ENCODE measurements around the gene BRAT1. TPM values are rescaled to one million over a fixed set of nuclear protein-coding genes. Genes with fewer than 3 reads are reported as not detected.

BRAT1 gene
- total RNA-seq, 1 experiment from 2014 or later = 50.0 TPM

GRCh38 chr7:2566348-2566889 is 11.1 kb upstream of the BRAT1 start:
- Mint-ChIP-seq H3K36me3 (no peaks in the 10 kb centered on the region), H3K4me1 (peaks cover 9% of the 10 kb centered on the region), H3K27ac (peak overlapping the region; percentile 53; the same call in 1 of the 2 replicates), H3K27me3 (ENCODE audit: low read depth) (no peaks in the 10 kb centered on the region), H3K4me3 (no peak overlapping the region), H3K9me3 (no peaks in the 10 kb centered on the region)
- ATAC-seq (no peak), DNase-seq (ENCODE audit: low spot score) (no peak)
- ChIA-PET POLR2A (no interaction called here), CTCF (interaction anchor here (0.7 to 2.4 kb wide), 6 partner anchors 42 to 143 kb away, joined by 3 to 26 read pairs (median 12); no protein-coding TSS in a partner anchor)
- TF ChIP-seq FOXK1 (CRISPR knock-in tag; IDR thresholded peaks at IDR 0.05) (no peak), ZNF121 (CRISPR knock-in tag; IDR thresholded peaks at IDR 0.05) (peak; percentile 92)

- CTCF ChIA-PET = no interaction called here
- POLR2A ChIA-PET = no interaction called here
- TF ChIP-seq USF2 (CRISPR knock-in tag; IDR thresholded peaks at IDR 0.05) (no peak), NFYB (CRISPR knock-in tag; conservative IDR thresholded peaks at IDR 0.05; ENCODE audit: low read depth) (no peak), FOXK1 (CRISPR knock-in tag; IDR thresholded peaks at IDR 0.05) (no peak), SMAD3 (CRISPR knock-in tag; IDR thresholded peaks at IDR 0.05; ENCODE audit: borderline replicate concordance) (no peak), NFATC4 (CRISPR knock-in tag; IDR thresholded peaks at IDR 0.05) (no peak), NR3C1 (CRISPR knock-in tag; conservative IDR thresholded peaks at IDR 0.05; ENCODE audit: low read depth) (no peak), GABPB1 (CRISPR knock-in tag; IDR thresholded peaks at IDR 0.05) (no peak), TP53 (CRISPR knock-in tag; IDR thresholded peaks at IDR 0.05) (no peak), KAT7 (CRISPR knock-in tag; IDR thresholded peaks at IDR 0.05; ENCODE audit: borderline replicate concordance) (no peak), CREM (CRISPR knock-in tag; IDR thresholded peaks at IDR 0.05) (no peak), HMGA2 (CRISPR knock-in tag; IDR thresholded peaks at IDR 0.05) (no peak), SP1 (CRISPR knock-in tag; conservative IDR thresholded peaks at IDR 0.05) (no peak), RORB (CRISPR knock-in tag; IDR thresholded peaks at IDR 0.05) (no peak), MXD4 (CRISPR knock-in tag; IDR thresholded peaks at IDR 0.05; ENCODE audit: borderline replicate concordance) (no peak), TCF7 (CRISPR knock-in tag; IDR thresholded peaks at IDR 0.05; ENCODE audit: low read depth) (no peak), FOXP4 (CRISPR knock-in tag; IDR thresholded peaks at IDR 0.05) (no peak), RELA (CRISPR knock-in tag; IDR thresholded peaks at IDR 0.05; ENCODE audit: borderline replicate concordance) (no peak), PRDM15 (CRISPR knock-in tag; IDR thresholded peaks at IDR 0.05) (no peak), SMAD4 (CRISPR knock-in tag; IDR thresholded peaks at IDR 0.05) (no peak), SOX15 (CRISPR knock-in tag; IDR thresholded peaks at IDR 0.05) (no peak)
- ATAC-seq = no peak
- Mint-ChIP-seq H3K9me3 (no peaks in the 10 kb centered on the region), H3K27ac (peak overlapping the region; percentile 73), H3K4me1 (peaks cover 9% of the 10 kb centered on the region), H3K4me3 (no peak overlapping the region), H3K36me3 (no peaks in the 10 kb centered on the region), H3K27me3 (ENCODE audit: low read depth) (no peaks in the 10 kb centered on the region)
- DNase-seq (ENCODE audit: low spot score) = no peak
These were observed 9.7 kb upstream of the BRAT1 start for GRCh38 chr7:2564970-2565540.

All from WTC11 (cell line).